HepG2 (cell line): Measurements from ENCODE around the gene DBX2. TPM values are rescaled to one million over a fixed set of nuclear protein-coding genes. Genes with fewer than 3 reads are reported as not detected.

Experiments
- ATAC-seq: fragments of 200-7000 bp; cut with Tn5 transposase; 3 replicates; pipeline ENCODE4 v1.9.1; 2020; ENCODE audit warnings: mild to moderate bottlenecking, moderate library complexity
- BruUV-seq: library from RNA; stranded (reverse); fragments of 400-500 nt; replicated peaks from 2 replicates; lab custom pipeline; 2021; lab: Mats Ljungman, UMichigan
- CTCF ChIA-PET: fragments of 300-600 bp; formaldehyde crosslinking; extraction: SDS; loops from one replicate; lab custom pipeline; 2021; ENCODE audit warnings: low total read pairs, inconsistent platforms, low intra/inter-chr PET ratio; lab: Yijun Ruan, JAX
- POLR2A ChIA-PET: fragments of 350-600 bp; sonication (Branson Sonifier 250); formaldehyde crosslinking; loops from one replicate; lab custom pipeline; 2020; ENCODE audit warnings: antibody characterized with exemption, inconsistent platforms; lab: Yijun Ruan, JAX
- DNase-seq: peaks from one replicate; pipeline ENCODE4 v3.0.0-alpha.2; 2015; ENCODE audit warnings: low spot score
- FAIRE-seq: peaks from 3 replicates; lab custom pipeline; 2011; peaks lifted over from hg19 to GRCh38; lab: Jason Lieb, UNC
- H2AFZ ChIP-seq: one replicate; pipeline ENCODE4 v1.6.1; 2011; ENCODE audit warnings: low read length, inconsistent platforms
- H3K27ac ChIP-seq: fragments of 300-600 bp; 3 replicates; pipeline ENCODE4 v1.8.0; 2011; ENCODE audit warnings: mixed run types, mild to moderate bottlenecking, mixed read lengths, low read length, inconsistent platforms; ENCODE audit not compliant: insufficient read depth; ENCODE audit errors: extremely low read length
- H3K27me3 ChIP-seq, 2 experiments: fragments of 200-600 bp in 1 of 2; 2 replicates in 1 of 2; 3 replicates in 1 of 2; pipeline versions ENCODE4 v1.6.0 to v1.8.0; 2011; ENCODE audit warnings: low read length in 2 of 2, mild to moderate bottlenecking in 2 of 2, moderate library complexity in 2 of 2, inconsistent platforms in 1 of 2; ENCODE audit not compliant: insufficient read depth in 2 of 2, control insufficient read depth in 1 of 2
- H3K36me3 ChIP-seq, 2 experiments: fragments of 200-600 bp in 1 of 2; replicated peaks in 1 of 2; 2 replicates in 1 of 2; 3 replicates in 1 of 2; pipeline versions ENCODE4 v1.5.1 to v1.8.0; 2011; ENCODE audit warnings: low read length in 2 of 2, inconsistent platforms in 1 of 2; ENCODE audit not compliant: insufficient read depth in 2 of 2, control insufficient read depth in 1 of 2
- H3K4me1 ChIP-seq: 2 replicates; pipeline ENCODE4 v1.5.1; 2012; ENCODE audit warnings: low read length, inconsistent platforms; ENCODE audit not compliant: insufficient read depth
- H3K4me2 ChIP-seq: 2 replicates; pipeline ENCODE4 v1.6.0; 2011; ENCODE audit warnings: low read depth, low read length, inconsistent platforms
- H3K4me3 ChIP-seq, 3 experiments: fragments of 200-600 bp in 1 of 3; sonication (generic), shearing (Covaris generic) in 1 of 3; replicated peaks in 1 of 3; 2 replicates each; pipeline ENCODE4 v1.5.1; 2011 to 2016; ENCODE audit warnings: low read length in 3 of 3, inconsistent platforms in 2 of 3, low read depth in 2 of 3, mild to moderate bottlenecking in 2 of 3, control low read depth in 1 of 3, mixed read lengths in 1 of 3; ENCODE audit not compliant: insufficient read depth in 1 of 3
- H3K79me2 ChIP-seq: one replicate; pipeline ENCODE4 v1.6.1; 2011; ENCODE audit warnings: low read length, inconsistent platforms; ENCODE audit not compliant: insufficient read depth
- H3K9ac ChIP-seq: 2 replicates; pipeline ENCODE4 v1.6.0; 2011; ENCODE audit warnings: mild to moderate bottlenecking, low read depth, low read length, inconsistent platforms; ENCODE audit not compliant: insufficient read depth
- H3K9me3 ChIP-seq: 2 replicates; pipeline ENCODE4 v1.5.1; 2012; ENCODE audit warnings: mild to moderate bottlenecking, low read length
- H4K20me1 ChIP-seq: 2 replicates; pipeline ENCODE4 v1.6.0; 2011; ENCODE audit warnings: inconsistent platforms, mild to moderate bottlenecking, low read length, moderate library complexity; ENCODE audit not compliant: insufficient read depth
- ARID2 ChIP-seq: sonication (generic); formaldehyde crosslinking; IDR thresholded peaks from 2 replicates; pipeline ENCODE4 v1.8.1; 2022; ENCODE audit warnings: mild to moderate bottlenecking, missing genetic modification reagents, borderline replicate concordance
- KAT2B ChIP-seq: fragments of 150-350 bp; IDR thresholded peaks from 2 replicates; pipeline ENCODE4 v1.6.1; 2014; ENCODE audit warnings: low read depth, low read length, borderline replicate concordance
- MED8 ChIP-seq: sonication (generic); formaldehyde crosslinking; IDR thresholded peaks from 2 replicates; pipeline ENCODE4 v1.8.1; 2023; ENCODE audit warnings: mild to moderate bottlenecking, missing genetic modification reagents; ENCODE audit not compliant: insufficient replicate concordance
- MLLT10 ChIP-seq: sonication (generic); formaldehyde crosslinking; IDR thresholded peaks from 2 replicates; pipeline ENCODE4 v1.4.0; 2020; ENCODE audit warnings: missing genetic modification reagents
- SKI ChIP-seq: fragments of 450-650 bp; IDR thresholded peaks from one replicate; pipeline ENCODE4 v1.6.1; 2018; ENCODE audit warnings: mild to moderate bottlenecking; ENCODE audit not compliant: partially characterized antibody
- ZFX ChIP-seq: sonication (generic); formaldehyde crosslinking; IDR thresholded peaks from 2 replicates; pipeline ENCODE4 v1.4.0; 2020; ENCODE audit warnings: mild to moderate bottlenecking, low read depth, missing genetic modification reagents, moderate library complexity
- ZNF251 ChIP-seq: sonication (generic); formaldehyde crosslinking; IDR thresholded peaks from 2 replicates; pipeline ENCODE4 v1.9.0; 2021; ENCODE audit warnings: mild to moderate bottlenecking, missing genetic modification reagents
- ZNF713 ChIP-seq: sonication (generic); formaldehyde crosslinking; IDR thresholded peaks from 2 replicates; pipeline ENCODE4 v1.4.0; 2020; ENCODE audit warnings: mild to moderate bottlenecking, missing genetic modification reagents
- ZNF747 ChIP-seq: sonication (generic); formaldehyde crosslinking; IDR thresholded peaks from 2 replicates; pipeline ENCODE4 v1.8.1; 2023; ENCODE audit warnings: missing genetic modification reagents, mild to moderate bottlenecking, borderline replicate concordance
- WGBS: methylation state at CpG from one replicate; pipeline ENCODE4 v1.1.6; 2017; ENCODE audit warnings: low lambda C conversion rate; 5-methylcytosine and 5-hydroxymethylcytosine counted together
- in situ Hi-C: cut with HindIII; loops from 2 replicates; pipeline ENCODE4 v1.10.0; 2017; ENCODE audit warnings: low pct_unique_long_range_greater_than_20kb; ENCODE audit not compliant: extremely low pct_ligation_motif_present
- intact Hi-C: fragments of 100-400 bp; cut with micrococcal nuclease; formaldehyde crosslinking; loops from one replicate; pipeline ENCODE4 v1.10.0; 2022; ENCODE audit not compliant: unreplicated experiment
- polyA plus RNA-seq, 8 experiments: library from polyadenylated mRNA; depleted of rRNA in 3 of 8; stranded (reverse) in 7 of 8; unstranded in 1 of 8; fragments of >200 nt; fragmentation: Illumina TruSeq in 4 of 8; extraction: Trizol in 4 of 8; gene quantifications; 2 replicates each; pipeline versions ENCODE4 v1.2.1 to v1.2.3, GENCODE V29; 2011 to 2016; ENCODE audit warnings: low read depth in 4 of 8, missing spikeins in 1 of 8, mixed read lengths in 1 of 8; ENCODE audit not compliant: insufficient read depth in 1 of 8
- total RNA-seq, 5 experiments: library from RNA; depleted of rRNA; stranded (reverse); fragments of >200 nt; fragmentation: Illumina TruSeq; extraction: Trizol; gene quantifications; 2 replicates each; pipeline ENCODE4 v1.2.3, GENCODE V29; 2016; ENCODE audit warnings: low read depth in 1 of 5
- TF ChIP-seq, protein P1 (sequence below): sonication (generic); formaldehyde crosslinking; IDR thresholded peaks from 2 replicates; pipeline ENCODE4 v1.5.0; 2020; ENCODE audit warnings: mild to moderate bottlenecking, missing genetic modification reagents, moderate library complexity
- TF ChIP-seq, protein P2 (sequence below): sonication (generic); formaldehyde crosslinking; IDR thresholded peaks from 2 replicates; pipeline ENCODE4 v1.9.0; 2022; ENCODE audit warnings: missing genetic modification reagents, mild to moderate bottlenecking, borderline replicate concordance
- TF ChIP-seq, protein P3 (sequence below): sonication (generic); formaldehyde crosslinking; conservative IDR thresholded peaks from 2 replicates; pipeline ENCODE4 v1.4.0; 2020; ENCODE audit warnings: missing genetic modification reagents
- TF ChIP-seq, protein P4 (sequence below): IDR thresholded peaks from 2 replicates; pipeline ENCODE4 v1.6.1; 2016
- TF ChIP-seq, protein P5 (sequence below): IDR thresholded peaks from 2 replicates; pipeline ENCODE4 v1.6.1; 2018; ENCODE audit warnings: missing genetic modification reagents

DBX2 gene
- total and polyA plus RNA-seq, 2 of the 13 experiments (the other 11 are each of a cell fraction or from before 2014, with no cell fraction given), result not detected

DNA sequence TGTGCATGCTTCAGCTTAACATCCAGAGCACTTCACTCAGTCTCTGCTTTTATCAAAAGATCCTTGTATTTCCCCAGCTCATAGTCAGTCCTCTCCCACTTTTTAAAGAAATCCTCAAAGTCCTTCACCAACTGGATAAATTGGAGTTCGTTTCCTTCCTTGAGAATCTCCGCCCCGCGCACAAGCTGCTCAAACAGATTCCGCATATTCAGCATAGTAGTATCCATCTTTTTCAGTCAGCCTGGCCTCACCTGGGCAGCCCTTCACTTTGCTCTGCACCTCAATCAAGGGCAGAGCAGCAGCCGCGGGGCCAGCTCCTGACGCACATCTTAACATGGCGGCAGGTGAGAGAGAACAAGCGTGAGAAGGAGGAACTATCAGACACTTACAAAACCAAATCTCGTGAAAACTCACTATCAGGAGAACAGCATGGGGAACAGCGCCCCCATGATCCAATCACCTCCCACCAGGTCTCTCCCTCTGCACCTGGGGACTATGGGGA, 14.3 kb upstream of the DBX2 start:
- no TSS peak for BruUV-seq
- intact Hi-C loops (no loop called here), in situ Hi-C loops (no loop called here)
- ATAC-seq, result no peak
- 66% methylated on average over 12 of the region's 12 CpGs for WGBS
- CTCF ChIA-PET, result no interaction called here
- Histone ChIP-seq H3K4me3 (no peak overlapping the region), H2AFZ (no peak overlapping the region), H3K79me2 (no peaks in the 10 kb centered on the region), H3K9me3 (peaks cover 7% of the 10 kb centered on the region; the same call in 1 of the 2 replicates), H3K27ac (no peak overlapping the region), H3K4me2 (no peak overlapping the region), H3K9ac (no peak overlapping the region), H4K20me1 (no peaks in the 10 kb centered on the region), H3K4me1 (no peaks in the 10 kb centered on the region), H3K27me3 (no peaks in the 10 kb centered on the region; a peak in 1 of 5 replicates), H3K36me3 (no peaks in the 10 kb centered on the region)
- POLR2A ChIA-PET, result no interaction called here
- FAIRE-seq, result no peak
- no peak for DNase-seq
- no peak for TF ChIP-seq MLLT10 (CRISPR knock-in tag)
- no peak for TF ChIP-seq ARID2 (CRISPR knock-in tag)
- no peak for TF ChIP-seq SKI
- TF ChIP-seq, protein P1, sequence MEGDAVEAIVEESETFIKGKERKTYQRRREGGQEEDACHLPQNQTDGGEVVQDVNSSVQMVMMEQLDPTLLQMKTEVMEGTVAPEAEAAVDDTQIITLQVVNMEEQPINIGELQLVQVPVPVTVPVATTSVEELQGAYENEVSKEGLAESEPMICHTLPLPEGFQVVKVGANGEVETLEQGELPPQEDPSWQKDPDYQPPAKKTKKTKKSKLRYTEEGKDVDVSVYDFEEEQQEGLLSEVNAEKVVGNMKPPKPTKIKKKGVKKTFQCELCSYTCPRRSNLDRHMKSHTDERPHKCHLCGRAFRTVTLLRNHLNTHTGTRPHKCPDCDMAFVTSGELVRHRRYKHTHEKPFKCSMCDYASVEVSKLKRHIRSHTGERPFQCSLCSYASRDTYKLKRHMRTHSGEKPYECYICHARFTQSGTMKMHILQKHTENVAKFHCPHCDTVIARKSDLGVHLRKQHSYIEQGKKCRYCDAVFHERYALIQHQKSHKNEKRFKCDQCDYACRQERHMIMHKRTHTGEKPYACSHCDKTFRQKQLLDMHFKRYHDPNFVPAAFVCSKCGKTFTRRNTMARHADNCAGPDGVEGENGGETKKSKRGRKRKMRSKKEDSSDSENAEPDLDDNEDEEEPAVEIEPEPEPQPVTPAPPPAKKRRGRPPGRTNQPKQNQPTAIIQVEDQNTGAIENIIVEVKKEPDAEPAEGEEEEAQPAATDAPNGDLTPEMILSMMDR (CRISPR knock-in tag), result no peak
- TF ChIP-seq ZFX (CRISPR knock-in tag), result no peak
- TF ChIP-seq, protein P2, sequence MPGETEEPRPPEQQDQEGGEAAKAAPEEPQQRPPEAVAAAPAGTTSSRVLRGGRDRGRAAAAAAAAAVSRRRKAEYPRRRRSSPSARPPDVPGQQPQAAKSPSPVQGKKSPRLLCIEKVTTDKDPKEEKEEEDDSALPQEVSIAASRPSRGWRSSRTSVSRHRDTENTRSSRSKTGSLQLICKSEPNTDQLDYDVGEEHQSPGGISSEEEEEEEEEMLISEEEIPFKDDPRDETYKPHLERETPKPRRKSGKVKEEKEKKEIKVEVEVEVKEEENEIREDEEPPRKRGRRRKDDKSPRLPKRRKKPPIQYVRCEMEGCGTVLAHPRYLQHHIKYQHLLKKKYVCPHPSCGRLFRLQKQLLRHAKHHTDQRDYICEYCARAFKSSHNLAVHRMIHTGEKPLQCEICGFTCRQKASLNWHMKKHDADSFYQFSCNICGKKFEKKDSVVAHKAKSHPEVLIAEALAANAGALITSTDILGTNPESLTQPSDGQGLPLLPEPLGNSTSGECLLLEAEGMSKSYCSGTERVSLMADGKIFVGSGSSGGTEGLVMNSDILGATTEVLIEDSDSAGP, result no peak
- TF ChIP-seq, protein P3, sequence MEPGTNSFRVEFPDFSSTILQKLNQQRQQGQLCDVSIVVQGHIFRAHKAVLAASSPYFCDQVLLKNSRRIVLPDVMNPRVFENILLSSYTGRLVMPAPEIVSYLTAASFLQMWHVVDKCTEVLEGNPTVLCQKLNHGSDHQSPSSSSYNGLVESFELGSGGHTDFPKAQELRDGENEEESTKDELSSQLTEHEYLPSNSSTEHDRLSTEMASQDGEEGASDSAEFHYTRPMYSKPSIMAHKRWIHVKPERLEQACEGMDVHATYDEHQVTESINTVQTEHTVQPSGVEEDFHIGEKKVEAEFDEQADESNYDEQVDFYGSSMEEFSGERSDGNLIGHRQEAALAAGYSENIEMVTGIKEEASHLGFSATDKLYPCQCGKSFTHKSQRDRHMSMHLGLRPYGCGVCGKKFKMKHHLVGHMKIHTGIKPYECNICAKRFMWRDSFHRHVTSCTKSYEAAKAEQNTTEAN (CRISPR knock-in tag), result no peak
- TF ChIP-seq ZNF747, result no peak
- TF ChIP-seq ZNF713, result no peak
- no peak for TF ChIP-seq ZNF251 (CRISPR knock-in tag)
- TF ChIP-seq, protein P4, sequence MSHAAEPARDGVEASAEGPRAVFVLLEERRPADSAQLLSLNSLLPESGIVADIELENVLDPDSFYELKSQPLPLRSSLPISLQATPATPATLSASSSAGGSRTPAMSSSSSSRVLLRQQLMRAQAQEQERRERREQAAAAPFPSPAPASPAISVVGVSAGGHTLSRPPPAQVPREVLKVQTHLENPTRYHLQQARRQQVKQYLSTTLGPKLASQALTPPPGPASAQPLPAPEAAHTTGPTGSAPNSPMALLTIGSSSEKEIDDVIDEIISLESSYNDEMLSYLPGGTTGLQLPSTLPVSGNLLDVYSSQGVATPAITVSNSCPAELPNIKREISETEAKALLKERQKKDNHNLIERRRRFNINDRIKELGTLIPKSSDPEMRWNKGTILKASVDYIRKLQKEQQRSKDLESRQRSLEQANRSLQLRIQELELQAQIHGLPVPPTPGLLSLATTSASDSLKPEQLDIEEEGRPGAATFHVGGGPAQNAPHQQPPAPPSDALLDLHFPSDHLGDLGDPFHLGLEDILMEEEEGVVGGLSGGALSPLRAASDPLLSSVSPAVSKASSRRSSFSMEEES (CRISPR knock-in tag), result no peak
- no peak for TF ChIP-seq MED8 (CRISPR knock-in tag)
- no peak for TF ChIP-seq KAT2B
- TF ChIP-seq, protein P5, sequence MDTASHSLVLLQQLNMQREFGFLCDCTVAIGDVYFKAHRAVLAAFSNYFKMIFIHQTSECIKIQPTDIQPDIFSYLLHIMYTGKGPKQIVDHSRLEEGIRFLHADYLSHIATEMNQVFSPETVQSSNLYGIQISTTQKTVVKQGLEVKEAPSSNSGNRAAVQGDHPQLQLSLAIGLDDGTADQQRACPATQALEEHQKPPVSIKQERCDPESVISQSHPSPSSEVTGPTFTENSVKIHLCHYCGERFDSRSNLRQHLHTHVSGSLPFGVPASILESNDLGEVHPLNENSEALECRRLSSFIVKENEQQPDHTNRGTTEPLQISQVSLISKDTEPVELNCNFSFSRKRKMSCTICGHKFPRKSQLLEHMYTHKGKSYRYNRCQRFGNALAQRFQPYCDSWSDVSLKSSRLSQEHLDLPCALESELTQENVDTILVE, result no peak
